Anterior cingulate cortex (tissue), 58 donors: ENCODE results near the gene CSMD2.
A peak's percentile ranks its signal among the peaks of the same experiment; 100 is the strongest.

Experiments
- DNase-seq, 58 donors: peaks; one replicate each; lab custom pipeline; 2025; lab: John Stamatoyannopoulos, UW

The CSMD2 gene

DNA sequence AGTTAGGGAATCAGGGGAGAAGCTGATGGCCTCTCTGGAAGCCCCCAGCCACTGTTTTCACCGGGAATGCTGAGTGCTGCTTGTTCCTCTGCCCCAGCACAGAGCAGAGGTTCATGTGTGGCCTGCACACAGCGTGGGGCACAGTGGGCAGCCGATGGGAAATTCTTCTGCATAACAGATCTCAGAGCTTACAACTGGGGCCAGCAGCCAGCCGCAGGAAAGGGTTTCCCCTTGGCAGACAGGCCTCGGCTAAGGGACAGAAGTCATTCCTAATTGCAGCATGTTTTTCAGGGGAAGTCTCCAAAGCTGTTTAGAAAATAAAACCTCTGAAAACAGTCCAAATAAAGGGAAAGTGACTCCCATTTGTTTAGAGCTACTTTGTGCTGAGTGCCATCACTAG, 278.5 kb downstream of the CSMD2 start:
- peak in 11 of 58 donors; percentile 3 to 46 (median 12) for DNase-seq

- DNase-seq: no peak
Measured at GRCh38 chr1:33880305-33880704, 284.7 kb downstream of the CSMD2 start.

GRCh38 chr1:33878392-33878791, 286.6 kb downstream of the CSMD2 start:
- DNase-seq: no peak

DNA sequence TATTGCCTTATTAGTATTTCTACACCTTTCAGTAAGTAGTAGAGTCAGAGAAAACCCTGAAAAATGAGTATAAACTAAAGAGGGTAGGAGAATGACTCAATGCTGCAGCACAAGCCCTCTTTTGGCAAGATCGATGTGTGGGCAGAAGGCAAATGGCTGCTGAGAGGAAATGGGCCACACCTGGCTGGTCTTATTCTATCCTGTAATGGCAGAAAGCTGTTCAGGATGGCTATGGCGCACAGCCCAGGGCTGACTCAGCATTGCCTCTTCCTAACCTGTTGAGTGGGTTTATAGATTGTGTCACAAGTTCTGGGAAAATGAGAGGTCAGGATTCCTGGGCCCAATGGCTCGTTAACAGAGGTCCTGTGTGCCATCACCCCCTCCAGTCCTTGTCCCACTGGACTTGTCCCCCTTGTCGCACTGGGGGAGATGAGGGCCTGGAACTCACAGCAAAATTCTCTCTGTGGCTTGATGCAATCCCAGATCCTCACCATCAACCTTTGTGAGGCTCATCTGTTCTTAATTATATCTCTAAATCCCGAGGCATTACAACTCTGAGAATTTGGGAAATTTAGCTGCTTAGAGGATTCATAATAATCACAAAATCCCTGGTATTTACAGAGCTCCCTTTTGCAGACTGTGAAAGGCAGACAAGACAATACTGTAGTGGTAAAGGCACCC, 287.9 kb downstream of the CSMD2 start:
- peak in 25 of 58 donors; percentile 8 to 70 (median 34) for DNase-seq

DNA sequence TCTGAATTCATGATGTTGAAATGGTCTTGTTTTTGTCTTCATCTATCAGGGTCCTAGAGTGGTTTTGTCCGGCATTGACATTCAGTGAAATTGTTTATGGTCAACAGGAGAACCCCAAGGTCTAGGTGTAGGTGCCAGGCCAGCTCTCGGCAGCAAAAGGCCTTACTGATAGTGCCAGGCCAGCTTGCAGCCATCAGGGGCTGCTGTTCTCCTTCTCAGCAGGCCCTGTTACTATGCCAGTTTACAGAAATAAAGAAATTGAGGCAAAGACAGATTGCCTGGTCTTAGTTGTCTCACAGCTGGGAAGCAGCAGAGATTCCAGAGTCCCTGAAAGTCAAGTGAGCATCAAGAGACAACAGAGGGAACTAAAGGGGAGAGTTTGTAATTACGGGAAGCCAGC, 289.2 kb downstream of the CSMD2 start:
- peak in 3 of 58 donors; percentile 5 to 22 (median 12) for DNase-seq

GRCh38 chr1:33874636-33875035, 290.4 kb downstream of the CSMD2 start:
- peak in 2 of 58 donors; percentile 2 to 15 for DNase-seq

DNA sequence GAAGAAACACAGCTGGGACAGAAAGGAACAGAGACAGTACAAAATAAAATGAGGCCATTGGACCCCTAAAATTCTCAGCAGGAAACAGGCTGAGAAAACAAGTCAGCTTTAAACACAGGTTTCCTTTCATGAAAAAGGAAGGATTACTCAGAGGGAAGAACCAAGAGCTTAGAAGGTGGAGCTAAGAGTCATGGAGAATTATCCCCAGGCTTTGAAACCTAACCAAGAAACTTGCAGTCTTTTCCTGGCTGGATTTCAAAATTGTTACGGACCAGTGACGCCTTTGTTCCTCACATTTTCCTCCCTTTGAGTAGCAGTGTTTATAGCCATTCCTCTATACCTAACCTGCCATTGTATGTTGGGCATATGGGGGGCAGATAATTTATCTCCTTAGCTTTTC, 292.3 kb downstream of the CSMD2 start:
- DNase-seq: no peak

GRCh38 chr1:33872275-33872674, 292.8 kb downstream of the CSMD2 start:
- DNase-seq: no peak

DNA sequence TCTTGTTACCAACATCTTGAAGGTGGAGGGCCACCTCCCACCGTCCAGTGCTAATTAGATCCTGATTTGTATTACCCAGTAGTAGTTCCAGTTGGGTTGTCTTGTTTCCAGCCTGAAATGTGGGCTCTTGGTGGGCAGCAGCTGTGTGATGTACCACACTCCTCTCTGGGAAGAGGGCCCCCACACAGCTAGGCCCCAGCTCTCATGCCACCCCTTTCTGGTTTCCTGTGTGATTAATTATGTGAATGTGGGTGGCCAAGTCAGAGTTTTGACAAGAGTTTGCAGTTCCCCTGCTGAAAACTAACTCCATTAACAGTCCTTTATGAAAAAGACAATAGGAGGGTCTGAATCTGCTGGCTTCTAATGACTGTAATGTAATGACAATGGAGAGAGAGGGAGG, 297.3 kb downstream of the CSMD2 start:
- no peak for DNase-seq

- DNase-seq: peak in 9 of 58 donors; percentile 2 to 28 (median 7)
Measured at GRCh38 chr1:33866281-33866680, 298.7 kb downstream of the CSMD2 start.

GRCh38 chr1:33864460-33865389, 300.3 kb downstream of the CSMD2 start:
- no peak for DNase-seq

DNA sequence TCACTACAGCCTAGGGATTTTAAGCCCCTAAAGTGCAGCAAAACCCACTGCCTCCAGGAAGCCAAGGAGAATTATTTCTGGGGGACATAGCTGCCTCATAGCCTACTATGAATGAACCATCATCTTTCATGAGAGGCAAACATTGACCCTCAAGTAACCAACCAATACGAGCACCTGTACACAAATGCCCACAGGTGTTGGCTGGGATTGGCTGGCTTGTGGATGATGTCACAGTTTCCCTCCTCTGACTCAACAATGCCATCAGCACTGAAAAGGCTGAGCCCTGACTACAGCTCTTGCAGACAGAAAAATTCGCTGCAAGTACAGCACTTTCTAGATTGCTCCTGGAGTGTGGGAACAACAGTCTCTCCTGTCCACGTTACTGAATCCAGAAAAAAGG, 301.3 kb downstream of the CSMD2 start, which contains the start of gene HMGB4:
HMGB4 (plus strand) TSS at position 301 of the 400 bp plus-strand sequence. CDS start 113 bp downstream, outside the sequence.
- no peak for DNase-seq

DNA sequence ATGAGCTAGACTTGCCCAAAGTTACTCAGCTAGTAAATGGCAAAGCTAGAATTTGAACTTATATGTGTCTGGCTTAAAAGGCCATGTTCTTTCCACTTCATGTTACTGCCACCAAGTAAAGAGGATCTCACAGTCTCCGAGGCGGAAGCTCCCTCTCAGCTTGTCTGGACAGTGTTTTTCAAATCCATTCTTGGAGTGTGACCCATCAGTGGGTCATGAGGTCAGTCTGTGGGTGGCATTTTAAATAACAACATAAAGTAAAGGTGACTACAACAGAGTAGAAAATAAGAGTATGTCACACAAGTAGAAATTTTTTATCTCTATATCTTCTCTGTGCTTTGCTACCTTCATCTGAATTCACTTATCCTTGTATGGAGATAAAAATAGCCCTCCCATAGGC, 304.4 kb downstream of the CSMD2 start:
- DNase-seq: no peak

- DNase-seq: no peak
Measured at GRCh38 chr1:33854091-33854490, 310.9 kb downstream of the CSMD2 start.

DNA sequence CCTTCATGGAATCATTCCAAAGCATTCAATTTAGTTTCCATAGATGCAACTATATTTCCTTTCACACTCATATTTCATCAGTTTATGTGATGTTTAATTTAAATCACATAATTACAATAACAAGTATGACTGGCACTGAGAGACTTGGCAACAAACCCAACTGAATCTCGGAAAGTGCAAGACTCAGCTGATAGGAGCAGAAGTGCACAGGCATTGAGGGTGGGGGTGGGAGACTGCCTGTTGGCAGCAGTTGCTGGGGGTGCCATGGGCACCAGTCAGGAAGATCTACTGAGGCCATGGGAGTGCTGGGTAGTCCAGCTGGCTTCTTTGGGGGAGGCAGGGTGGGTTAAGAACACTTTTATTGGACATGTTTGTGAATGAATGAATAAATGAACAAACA, 311.6 kb downstream of the CSMD2 start:
- no peak for DNase-seq

GRCh38 chr1:33852711-33853110, 312.3 kb downstream of the CSMD2 start:
- no peak for DNase-seq

- no peak for DNase-seq
Measured at GRCh38 chr1:33850481-33850880, 314.5 kb downstream of the CSMD2 start.

DNA sequence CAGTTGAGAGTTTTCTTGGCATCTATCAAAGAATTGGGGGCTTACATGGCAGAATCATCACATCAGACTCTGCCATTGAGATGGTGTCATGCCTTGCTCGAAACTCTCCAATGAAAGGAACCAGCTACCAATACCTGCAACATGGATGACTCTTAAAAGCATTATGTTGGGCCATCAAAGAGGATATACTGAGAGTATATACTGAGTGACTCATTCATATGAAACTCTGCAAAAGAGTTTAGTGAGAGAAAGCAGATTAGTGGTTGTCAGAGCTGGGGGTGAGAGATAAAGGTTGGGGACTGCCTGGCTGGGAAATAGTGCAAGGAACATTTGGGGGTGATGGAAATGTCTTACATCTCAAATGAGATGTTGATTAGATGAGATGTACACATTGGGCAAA, 315.8 kb downstream of the CSMD2 start:
- no peak for DNase-seq

DNA sequence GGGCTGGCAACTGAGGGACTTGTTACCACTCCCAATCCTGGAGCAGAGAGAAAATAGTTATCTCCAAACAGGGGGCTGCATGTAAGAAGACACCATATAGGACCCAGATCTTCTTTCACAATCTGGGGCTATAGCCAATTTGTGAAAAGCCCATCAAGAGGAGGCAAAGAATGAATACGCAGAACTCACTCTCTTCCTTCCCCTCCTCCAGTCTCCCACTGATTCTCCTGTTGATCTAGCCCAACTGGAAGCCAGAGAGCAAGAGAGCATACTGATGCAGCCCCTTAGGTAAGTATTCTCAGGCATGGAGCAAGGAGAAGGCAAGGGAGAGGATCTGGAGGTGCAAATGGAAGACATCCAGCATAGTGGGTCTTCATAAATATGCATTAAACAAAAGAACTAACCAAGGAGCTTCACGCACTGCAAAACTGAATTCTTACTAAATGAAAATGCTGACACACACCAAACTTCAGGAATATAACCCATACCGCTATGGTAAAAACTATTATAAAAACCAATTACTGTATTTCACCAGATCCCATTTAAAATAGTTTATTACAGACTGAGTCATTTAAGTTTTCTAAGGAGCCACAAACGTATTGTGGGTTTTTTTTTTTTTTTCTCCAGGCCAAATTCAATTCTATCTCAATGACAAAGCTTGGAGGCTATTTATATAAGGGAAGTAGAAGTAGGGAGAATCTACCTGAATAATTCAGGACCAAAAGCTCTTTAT, 316.7 kb downstream of the CSMD2 start:
- no peak for DNase-seq

DNA sequence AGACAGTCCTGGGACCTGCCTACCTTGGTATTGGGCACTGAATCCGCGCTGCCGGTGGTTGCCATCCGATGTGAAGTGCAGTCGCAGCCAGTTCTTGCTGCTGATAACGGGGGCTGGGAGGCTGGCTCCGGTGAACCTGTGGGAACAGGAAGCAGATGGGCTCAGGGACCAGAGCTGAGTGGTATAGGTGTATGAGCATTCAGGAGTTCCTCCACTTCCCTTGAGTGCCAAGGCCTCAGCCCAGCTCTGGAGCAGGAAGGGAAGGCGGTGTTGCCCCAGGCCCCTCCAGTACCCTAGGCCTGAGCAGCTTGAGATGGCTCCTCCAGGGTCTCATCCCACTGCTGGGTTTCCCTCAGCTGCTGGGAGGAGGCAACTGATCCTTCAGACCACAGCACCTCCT, 318.2 kb downstream of the CSMD2 start:
- no peak for DNase-seq

DNA sequence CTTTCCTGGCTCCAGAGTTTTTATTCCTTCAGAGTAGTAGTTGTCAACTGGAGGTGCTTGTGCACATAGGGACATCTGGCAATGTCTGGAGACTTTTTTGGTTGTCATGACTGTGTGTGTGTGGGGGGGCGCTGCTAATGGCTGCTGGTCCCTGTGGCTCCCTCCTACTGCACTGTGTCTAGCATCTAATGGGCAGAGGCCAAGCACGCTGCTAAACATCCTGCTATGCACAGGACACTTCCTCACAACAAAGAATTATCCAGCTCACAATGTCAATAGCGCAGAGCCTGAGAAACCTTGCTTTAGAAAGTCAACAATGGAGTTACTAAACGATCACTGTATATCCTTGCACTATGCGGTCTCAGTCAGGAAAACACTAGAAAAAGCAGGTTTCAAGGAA, 320.9 kb downstream of the CSMD2 start:
- DNase-seq: no peak
